ENCODE results near the gene LLCFC1. TPM values are rescaled to one million over a fixed set of nuclear protein-coding genes. Genes with fewer than 3 reads are reported as not detected.

The LLCFC1 gene
- total RNA-seq, 1 experiment from 2014 or later: not detected

DNA sequence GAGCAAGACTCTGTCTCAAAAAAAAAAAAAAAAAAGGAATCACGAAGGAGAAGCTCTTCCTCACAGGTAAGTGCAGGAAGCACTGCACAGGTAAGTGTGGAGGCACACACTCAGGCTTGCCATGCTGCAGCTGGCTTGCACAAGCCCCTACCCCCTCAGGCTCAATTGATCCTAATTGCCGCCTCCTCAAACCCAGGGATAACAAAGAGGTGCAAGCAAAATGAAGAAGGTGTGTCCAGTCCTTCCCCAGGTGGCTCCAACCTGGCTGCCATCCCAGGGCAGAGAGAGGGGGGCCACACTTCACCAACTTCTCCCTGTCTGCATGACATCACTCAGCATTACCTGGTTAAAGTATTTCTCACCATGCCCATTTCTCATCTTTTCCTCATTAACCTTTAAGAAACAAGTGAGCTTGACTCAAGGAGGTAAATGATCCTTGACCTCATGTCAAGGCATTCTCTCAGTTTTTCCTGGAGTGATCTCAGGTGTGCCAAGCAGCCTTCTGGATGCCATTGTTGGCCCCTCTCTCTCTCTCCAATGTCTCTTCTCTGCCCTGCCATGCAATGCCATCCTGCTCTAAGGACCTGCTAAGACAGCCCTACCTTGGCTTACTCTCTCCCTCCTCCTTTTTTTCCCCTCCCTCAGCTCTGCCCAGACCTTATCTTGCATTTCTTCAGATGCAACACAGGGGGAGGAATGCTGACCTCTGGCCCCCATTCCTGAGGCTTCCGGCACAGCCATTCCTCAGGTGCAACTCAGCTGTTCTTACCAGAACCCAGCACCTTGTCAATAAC lies 40.7 kb upstream of the LLCFC1 start:
- no peaks in the 10 kb centered on the region for H3K79me2 ChIP-seq (ENCODE audit: low read length)
- H3K9me3 ChIP-seq (ENCODE audit: low read length): no peaks in the 10 kb centered on the region
- ATAC-seq (no peak), DNase-seq (peak; percentile 25)
- no peaks in the 10 kb centered on the region for H4K20me1 ChIP-seq (ENCODE audit: low read length)
- CTCF ChIA-PET: interaction anchor here (0.7 kb wide), 1 partner anchor 63 kb away, joined by 8 read pairs; no protein-coding TSS in a partner anchor
- BruUV-seq (replicated peaks): no TSS peak
- H2AFZ ChIP-seq (ENCODE audit: low read length): no peak overlapping the region
- intact Hi-C loops (cut with micrococcal nuclease): no loop called here
- H3K27ac ChIP-seq (ENCODE audit: low read length): no peak overlapping the region
- H3K9me2 ChIP-seq (replicated peaks; ENCODE audit: low read length): no peaks in the 10 kb centered on the region
- no peaks in the 10 kb centered on the region for H3F3A ChIP-seq (ENCODE audit: low read length, unreplicated experiment)
- TF ChIP-seq, protein P1, sequence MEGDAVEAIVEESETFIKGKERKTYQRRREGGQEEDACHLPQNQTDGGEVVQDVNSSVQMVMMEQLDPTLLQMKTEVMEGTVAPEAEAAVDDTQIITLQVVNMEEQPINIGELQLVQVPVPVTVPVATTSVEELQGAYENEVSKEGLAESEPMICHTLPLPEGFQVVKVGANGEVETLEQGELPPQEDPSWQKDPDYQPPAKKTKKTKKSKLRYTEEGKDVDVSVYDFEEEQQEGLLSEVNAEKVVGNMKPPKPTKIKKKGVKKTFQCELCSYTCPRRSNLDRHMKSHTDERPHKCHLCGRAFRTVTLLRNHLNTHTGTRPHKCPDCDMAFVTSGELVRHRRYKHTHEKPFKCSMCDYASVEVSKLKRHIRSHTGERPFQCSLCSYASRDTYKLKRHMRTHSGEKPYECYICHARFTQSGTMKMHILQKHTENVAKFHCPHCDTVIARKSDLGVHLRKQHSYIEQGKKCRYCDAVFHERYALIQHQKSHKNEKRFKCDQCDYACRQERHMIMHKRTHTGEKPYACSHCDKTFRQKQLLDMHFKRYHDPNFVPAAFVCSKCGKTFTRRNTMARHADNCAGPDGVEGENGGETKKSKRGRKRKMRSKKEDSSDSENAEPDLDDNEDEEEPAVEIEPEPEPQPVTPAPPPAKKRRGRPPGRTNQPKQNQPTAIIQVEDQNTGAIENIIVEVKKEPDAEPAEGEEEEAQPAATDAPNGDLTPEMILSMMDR (conservative IDR thresholded peaks at IDR 0.05; ENCODE audit: low read depth, low read length): no peak
- TF ChIP-seq EZH2 (IDR thresholded peaks at IDR 0.05; ENCODE audit: low read length, unreplicated experiment): no peak
- TF ChIP-seq EZH2phosphoT487 (IDR thresholded peaks at IDR 0.05; ENCODE audit: borderline replicate concordance, low read length): no peak
- POLR2A ChIA-PET (ENCODE audit: unreplicated experiment): no interaction called here
- H3K4me1 ChIP-seq (ENCODE audit: insufficient read depth, low read length): peaks cover 18% of the 10 kb centered on the region
- no peak overlapping the region for H3K4me3 ChIP-seq (ENCODE audit: low read length)
- no peak overlapping the region for H3K9ac ChIP-seq (ENCODE audit: low read length)
- peaks cover 10% of the 10 kb centered on the region for H3K27me3 ChIP-seq (ENCODE audit: low read length)
- no peaks in the 10 kb centered on the region for H3K36me3 ChIP-seq (ENCODE audit: low read depth, low read length)
- H3K4me2 ChIP-seq (ENCODE audit: low read length): no peak overlapping the region

DNA sequence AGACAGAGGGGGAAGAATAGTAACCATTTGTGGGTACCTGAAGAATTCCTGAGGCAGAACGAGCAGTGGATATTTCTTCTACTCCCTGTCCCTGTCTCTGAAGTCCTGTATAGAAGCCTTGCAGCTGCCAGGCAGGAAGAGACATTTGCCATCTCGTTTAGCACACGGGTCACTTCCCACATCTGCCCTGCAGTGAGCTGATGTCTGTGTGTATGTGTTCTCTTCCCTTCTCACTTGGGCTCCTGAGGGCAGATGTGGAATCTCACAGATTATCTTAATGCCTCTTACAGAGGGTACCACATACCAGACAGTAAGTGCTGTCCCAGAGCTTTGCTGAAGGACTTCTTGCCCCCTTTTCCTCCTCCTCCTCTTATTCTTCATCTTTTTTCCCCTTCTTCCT lies 39.6 kb upstream of the LLCFC1 start:
- H3K9ac ChIP-seq (ENCODE audit: low read length): no peak overlapping the region
- TF ChIP-seq, protein P1 (conservative IDR thresholded peaks at IDR 0.05; ENCODE audit: low read depth, low read length): no peak
- TF ChIP-seq EZH2phosphoT487 (IDR thresholded peaks at IDR 0.05; ENCODE audit: borderline replicate concordance, low read length) (no peak), EZH2 (IDR thresholded peaks at IDR 0.05; ENCODE audit: low read length, unreplicated experiment) (no peak)
- DNase-seq (no peak), ATAC-seq (no peak)
- ChIA-PET CTCF (interaction anchor here (0.6 to 0.7 kb wide), 2 partner anchors 64 to 316 kb away, joined by 3 to 8 read pairs; no protein-coding TSS in a partner anchor), POLR2A (ENCODE audit: unreplicated experiment) (interaction anchor here (0.8 kb wide), 1 partner anchor 11 kb away, joined by 4 read pairs; no protein-coding TSS in a partner anchor)
- no peaks in the 10 kb centered on the region for H3F3A ChIP-seq (ENCODE audit: low read length, unreplicated experiment)
- H4K20me1 ChIP-seq (ENCODE audit: low read length): no peaks in the 10 kb centered on the region
- H3K4me3 ChIP-seq (ENCODE audit: low read length): no peak overlapping the region
- no TSS peak for BruUV-seq (replicated peaks)
- intact Hi-C loops (cut with micrococcal nuclease): no loop called here
- no peak overlapping the region for H3K4me2 ChIP-seq (ENCODE audit: low read length)
- peaks cover 18% of the 10 kb centered on the region for H3K4me1 ChIP-seq (ENCODE audit: insufficient read depth, low read length)
- no peaks in the 10 kb centered on the region for H3K9me3 ChIP-seq (ENCODE audit: low read length)
- H2AFZ ChIP-seq (ENCODE audit: low read length): no peak overlapping the region
- no peaks in the 10 kb centered on the region for H3K79me2 ChIP-seq (ENCODE audit: low read length)
- H3K9me2 ChIP-seq (replicated peaks; ENCODE audit: low read length): no peaks in the 10 kb centered on the region
- no peak overlapping the region for H3K27ac ChIP-seq (ENCODE audit: low read length)
- H3K36me3 ChIP-seq (ENCODE audit: low read depth, low read length): no peaks in the 10 kb centered on the region
- peaks cover 10% of the 10 kb centered on the region for H3K27me3 ChIP-seq (ENCODE audit: low read length)

All from PC-3 (cell line).